Breast epithelium (tissue), 4 donors: ENCODE measurements around the gene AGAP3. TPM values are rescaled to one million over a fixed set of nuclear protein-coding genes. Genes with fewer than 3 reads are reported as not detected.
A peak's percentile ranks its signal among the peaks of the same experiment; 100 is the strongest.

Experiments
- DNase-seq, 2 donors: peaks; one replicate each; pipeline ENCODE4 v3.0.0-alpha.2; 2019; ENCODE audit warnings: low spot score in 2 of 2
- H3K27ac ChIP-seq, 2 donors: fragments of 200-600 bp; sonication (generic) in 1 of 2; one replicate each; pipeline ENCODE4 v1.5.1; 2016 to 2019; ENCODE audit warnings: mild to moderate bottlenecking in 1 of 2
- H3K27me3 ChIP-seq, 2 donors: fragments of 200-600 bp; sonication (generic) in 1 of 2; one replicate each; pipeline versions ENCODE4 v1.5.1 to v1.6.0; 2017 to 2019; ENCODE audit warnings: control low read depth in 1 of 2, mild to moderate bottlenecking in 1 of 2
- H3K36me3 ChIP-seq: fragments of 200-600 bp; one replicate; pipeline ENCODE4 v1.5.1; 2019
- H3K4me1 ChIP-seq, 2 donors: fragments of 200-600 bp; sonication (generic); one replicate each; pipeline ENCODE4 v1.5.1; 2016 to 2019; ENCODE audit warnings: control low read depth in 1 of 2
- H3K4me3 ChIP-seq, 3 donors: fragments of 200-600 bp; sonication (generic); 1 replicate in 2 of 3; 2 replicates in 1 of 3; pipeline ENCODE4 v1.5.1; 2016 to 2019; ENCODE audit warnings: mild to moderate bottlenecking in 3 of 3, moderate library complexity in 2 of 3
- H3K9me3 ChIP-seq, 2 donors: fragments of 200-600 bp; sonication (generic) in 1 of 2; one replicate each; pipeline ENCODE4 v1.5.1; 2016 to 2019; ENCODE audit warnings: control low read depth in 1 of 2
- CTCF ChIP-seq, 3 donors: fragments of 450-650 bp; IDR thresholded peaks; one replicate each; pipeline ENCODE4 v1.5.1; 2016 to 2017; ENCODE audit warnings: antibody characterized with exemption in 3 of 3, mild to moderate bottlenecking in 3 of 3, moderate library complexity in 3 of 3
- POLR2A ChIP-seq: fragments of 450-650 bp; IDR thresholded peaks from one replicate; pipeline ENCODE4 v1.6.1; 2016; ENCODE audit warnings: antibody characterized with exemption, mild to moderate bottlenecking, moderate library complexity
- POLR2AphosphoS5 ChIP-seq, 3 donors: sonication (generic); formaldehyde crosslinking; IDR thresholded peaks; one replicate each; pipeline ENCODE4 v1.6.1; 2017; ENCODE audit warnings: antibody characterized with exemption in 3 of 3
- intact Hi-C: fragments of 100-400 bp; cut with DNase I; formaldehyde crosslinking; loops from one replicate; pipeline ENCODE4 v1.15.1; 2023; ENCODE audit warnings: low total_unique reads
- total RNA-seq, 3 donors: library from RNA; depleted of rRNA; stranded (reverse); fragments of >200 nt; gene quantifications; one replicate each; pipeline ENCODE4 v1.1.0, GENCODE V29; 2016

AGAP3 gene
- total RNA-seq, 3 donors from 2014 or later: 47.2 to 58.1 (median 55.1) TPM

DNA sequence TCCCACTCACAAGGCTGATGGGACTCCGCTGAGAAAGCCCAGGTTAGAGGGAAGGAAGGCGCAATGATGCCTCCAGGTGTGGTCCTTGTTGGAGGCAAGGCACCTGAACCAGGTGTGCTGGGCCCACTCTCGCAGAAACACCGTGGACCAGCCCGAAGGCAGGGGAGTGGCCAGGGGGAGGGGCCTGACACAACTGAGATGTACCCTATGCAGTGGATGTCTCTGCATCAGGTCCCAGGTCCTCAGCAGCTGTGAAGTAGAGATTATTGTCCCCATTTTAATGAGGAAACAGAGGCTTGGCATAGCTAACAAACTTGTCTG, 49.2 kb downstream of the AGAP3 start:
- no peak for DNase-seq
- intact Hi-C loops: no loop called here
- Histone ChIP-seq H3K27ac (no peak overlapping the region), H3K27me3 (no peaks in the 10 kb centered on the region), H3K36me3 (peaks cover 7% of the 10 kb centered on the region), H3K4me1 (no peaks in the 10 kb centered on the region), H3K9me3 (no peaks in the 10 kb centered on the region), H3K4me3 (no peak overlapping the region)
- no peak for TF ChIP-seq POLR2AphosphoS5 (IDR thresholded peaks at IDR 0.05)
- TF ChIP-seq CTCF (IDR thresholded peaks at IDR 0.05): no peak
- TF ChIP-seq POLR2A: no peak

DNA sequence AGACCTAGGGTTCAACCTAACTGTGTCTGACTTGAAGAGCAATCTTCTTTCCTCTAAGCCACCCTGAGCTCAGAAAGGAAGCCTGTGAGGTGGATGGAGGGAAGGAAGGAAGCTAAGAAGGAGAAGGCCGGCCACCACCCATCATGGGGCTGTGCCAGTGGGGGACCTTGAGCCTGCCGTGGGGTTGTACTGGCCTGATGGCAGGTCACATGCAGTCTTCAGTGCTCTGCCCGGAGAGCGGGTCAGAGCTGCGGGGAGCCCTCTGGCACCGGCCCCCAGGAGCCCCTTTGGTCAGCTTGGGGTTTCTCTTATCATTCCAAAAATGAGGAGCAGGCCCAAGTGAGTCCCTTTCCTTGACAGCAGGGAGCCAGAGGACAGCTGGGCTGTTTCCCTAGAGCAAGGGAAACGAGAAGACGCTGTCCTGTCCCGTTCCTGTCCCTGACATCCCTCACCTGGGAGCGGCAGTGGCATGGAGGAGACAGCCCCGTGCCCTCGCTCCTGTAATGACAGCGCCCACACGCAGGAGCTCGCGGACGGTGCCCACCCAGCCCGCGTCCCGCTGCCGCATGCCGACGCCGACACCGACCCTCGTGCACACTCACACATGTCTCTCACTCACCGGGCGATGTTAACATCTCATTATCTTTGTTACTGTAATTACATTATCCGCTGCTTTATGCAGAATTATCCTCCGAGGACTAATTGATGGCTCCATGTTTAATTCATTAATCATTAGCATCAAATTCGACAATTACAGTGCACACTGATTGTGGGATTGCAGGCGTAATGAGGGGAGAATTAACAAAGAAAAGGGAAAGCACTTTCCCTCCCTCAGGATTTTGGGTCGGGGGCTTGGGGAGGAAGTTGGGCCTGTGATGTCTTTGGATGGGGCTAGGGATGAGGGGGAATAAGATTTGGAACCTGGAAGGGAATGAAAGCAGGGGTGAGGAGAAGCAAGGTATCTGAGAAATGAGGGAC, 49.9 kb downstream of the AGAP3 start:
- TF ChIP-seq POLR2AphosphoS5 (IDR thresholded peaks at IDR 0.05) (no peak), POLR2A (no peak), CTCF (IDR thresholded peaks at IDR 0.05) (no peak)
- DNase-seq: peak in 1 of 2 donors; percentile 12
- no peaks in the 10 kb centered on the region for H3K4me1 ChIP-seq
- no peaks in the 10 kb centered on the region for H3K27me3 ChIP-seq
- no peaks in the 10 kb centered on the region for H3K9me3 ChIP-seq
- peaks cover 7% of the 10 kb centered on the region for H3K36me3 ChIP-seq
- H3K27ac ChIP-seq: no peak overlapping the region
- H3K4me3 ChIP-seq: no peak overlapping the region
- intact Hi-C loops: no loop called here

DNA sequence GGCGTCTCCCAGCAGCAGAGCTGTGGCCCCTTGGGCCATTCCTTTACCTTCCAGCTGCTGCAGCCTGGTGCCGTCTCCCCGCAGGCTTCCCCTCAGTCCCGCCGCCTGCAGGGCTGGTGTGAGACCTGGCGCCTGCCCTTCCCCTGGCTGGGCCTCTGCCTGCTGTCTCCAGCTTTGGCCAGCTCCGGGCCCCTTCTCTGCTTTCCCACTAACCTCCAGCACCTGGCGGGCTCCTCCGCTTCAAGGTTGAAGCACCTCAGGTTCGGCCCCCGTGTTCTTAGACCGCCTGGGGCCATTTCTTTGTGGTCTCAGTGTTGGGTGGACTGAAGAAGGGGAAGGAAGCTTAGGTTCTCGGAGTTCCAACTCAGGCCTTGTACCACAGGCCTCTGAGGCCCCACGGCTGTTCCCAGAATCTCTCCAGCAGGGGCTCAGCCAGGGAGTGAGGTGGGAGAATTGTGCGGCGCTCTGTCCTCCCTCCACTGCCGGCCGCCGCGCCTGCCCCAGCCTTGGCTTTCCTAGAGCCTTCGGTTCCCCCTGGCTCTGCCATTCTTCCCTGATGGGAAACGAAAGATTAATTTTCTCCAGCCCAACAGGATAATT, 50.9 kb downstream of the AGAP3 start:
- Histone ChIP-seq H3K36me3 (peaks cover 10% of the 10 kb centered on the region), H3K4me3 (no peak overlapping the region), H3K9me3 (no peaks in the 10 kb centered on the region), H3K27ac (no peak overlapping the region), H3K27me3 (no peaks in the 10 kb centered on the region), H3K4me1 (no peaks in the 10 kb centered on the region)
- TF ChIP-seq POLR2A: no peak
- TF ChIP-seq CTCF (IDR thresholded peaks at IDR 0.05): no peak
- no peak for TF ChIP-seq POLR2AphosphoS5 (IDR thresholded peaks at IDR 0.05)
- intact Hi-C loops: no loop called here
- peak in 1 of 2 donors; percentile 7 for DNase-seq

DNA sequence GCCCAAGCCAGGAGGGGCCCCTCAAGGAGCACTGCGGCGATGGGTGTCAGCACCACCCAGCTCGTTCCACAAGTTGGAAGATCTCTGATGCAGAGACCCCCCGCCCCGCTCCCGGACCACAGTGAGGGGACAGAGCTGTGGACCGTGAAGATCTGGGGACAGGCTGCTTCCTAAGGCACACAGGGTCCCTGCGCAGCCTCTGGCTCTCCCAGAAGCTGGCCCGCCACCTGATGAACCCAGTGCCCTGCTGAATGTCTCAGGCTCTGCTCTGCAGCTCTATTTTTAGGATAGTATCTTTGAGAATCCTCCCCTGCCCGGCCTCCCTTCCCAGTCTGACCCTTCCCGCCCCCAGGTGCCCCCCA, 51.5 kb downstream of the AGAP3 start:
- intact Hi-C loops: no loop called here
- peaks cover 10% of the 10 kb centered on the region for H3K36me3 ChIP-seq

More for the DNA sequence above, 51.5 kb downstream of the AGAP3 start:
- Histone ChIP-seq H3K4me3 (no peak overlapping the region), H3K27ac (no peak overlapping the region), H3K9me3 (no peaks in the 10 kb centered on the region), H3K4me1 (no peaks in the 10 kb centered on the region), H3K27me3 (no peaks in the 10 kb centered on the region)
- peak in 1 of 2 donors; percentile 24 for DNase-seq
- TF ChIP-seq POLR2AphosphoS5 (IDR thresholded peaks at IDR 0.05) (no peak), CTCF (IDR thresholded peaks at IDR 0.05) (no peak), POLR2A (no peak)
